Activated CD8-positive, alpha-beta memory T cell treated with anti-CD3 and anti-CD28 coated beads, Interleukin-2, amount 50 U/mL, for 1 hour (primary cell): ENCODE data around the gene TMEM185A.
"Not testable (repeated sequence)": the region's sequence is repeated elsewhere in the genome, so short reads cannot be mapped to it uniquely, and the experiment has no call there.

Source experiments
- DNase-seq: peaks from one replicate; pipeline ENCODE4 v3.0.0-alpha.2; 2020; ENCODE audit errors: extremely low read depth

TMEM185A gene

GRCh38 chrX:149551939-149552248 is 79.7 kb downstream of the TMEM185A start:
- not testable (repeated sequence) for DNase-seq

- DNase-seq, result not testable (repeated sequence)
These were observed 80.2 kb downstream of the TMEM185A start for GRCh38 chrX:149551245-149551938.

- not testable (repeated sequence) for DNase-seq
These were observed 81.1 kb downstream of the TMEM185A start for GRCh38 chrX:149550454-149550853.

DNA sequence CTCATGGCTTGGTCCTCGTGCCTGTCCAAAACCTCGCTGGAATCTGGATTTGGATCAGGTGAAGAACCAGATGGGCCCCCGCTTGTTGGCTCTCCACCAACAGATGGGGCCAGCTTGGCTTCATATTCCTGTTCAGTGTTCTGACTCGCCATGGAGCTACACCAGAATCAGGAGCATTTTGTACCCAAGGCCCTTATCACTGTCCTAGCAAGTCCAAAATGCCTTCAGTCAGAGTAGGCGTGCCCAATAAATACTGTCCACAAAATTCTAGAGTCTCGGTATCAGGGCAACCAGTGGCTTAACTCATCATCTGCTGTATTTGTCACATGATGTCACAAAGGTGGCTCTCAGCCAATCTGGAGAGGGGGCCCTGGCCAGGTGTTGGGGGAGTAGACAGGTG is 81.9 kb downstream of the TMEM185A start, which contains the start of gene HSFX3:
TSS of gene HSFX3 (minus strand) at position 224 of the 400 bp plus-strand sequence. CDS start at position 152, 72 bp downstream.
- DNase-seq, result not testable (repeated sequence)

- not testable (repeated sequence) for DNase-seq
These were observed 83.8 kb downstream of the TMEM185A start for GRCh38 chrX:149547782-149548181.

DNA sequence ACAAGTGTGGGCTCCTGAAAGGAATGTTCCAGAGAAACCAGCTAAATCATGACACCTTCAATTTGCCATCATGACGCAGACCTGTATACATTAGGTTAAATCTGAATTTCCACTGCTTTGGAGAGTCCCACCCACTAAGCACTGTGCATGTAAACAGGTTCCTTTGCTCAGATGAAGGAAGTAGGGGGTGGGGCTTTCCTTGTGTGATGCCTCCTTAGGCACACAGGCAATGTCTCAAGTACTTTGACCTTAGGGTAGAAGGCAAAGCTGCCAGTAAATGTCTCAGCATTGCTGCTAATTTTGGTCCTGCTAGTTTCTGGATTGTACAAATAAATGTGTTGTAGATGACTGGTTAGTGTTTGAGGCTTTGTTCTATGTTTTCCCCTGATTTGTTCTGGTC is 84.6 kb downstream of the TMEM185A start:
- DNase-seq, result not testable (repeated sequence)
